HEK293 (cell line): ENCODE measurements around the gene UPF2.

Experiments used
- CTCF ChIP-seq: fragments of 450-650 bp; formaldehyde crosslinking; IDR thresholded peaks from 2 replicates; pipeline ENCODE4 v1.5.1; 2016; ENCODE audit warnings: missing biosample characterization, missing genetic modification characterization
- KLF17 ChIP-seq: fragments of 450-650 bp; formaldehyde crosslinking; IDR thresholded peaks from 2 replicates; pipeline ENCODE4 v1.5.1; 2016; ENCODE audit warnings: missing biosample characterization, missing genetic modification characterization
- MZF1 ChIP-seq: fragments of 450-650 bp; formaldehyde crosslinking; IDR thresholded peaks from 2 replicates; pipeline ENCODE4 v1.5.1; 2017; ENCODE audit warnings: missing biosample characterization, missing genetic modification characterization, borderline replicate concordance
- OSR2 ChIP-seq: fragments of 450-650 bp; formaldehyde crosslinking; IDR thresholded peaks from 2 replicates; pipeline ENCODE4 v1.5.1; 2016; ENCODE audit warnings: missing biosample characterization, missing genetic modification characterization
- ZEB2 ChIP-seq: fragments of 450-650 bp; formaldehyde crosslinking; IDR thresholded peaks from 2 replicates; pipeline ENCODE4 v1.5.1; 2016; ENCODE audit warnings: missing biosample characterization, missing genetic modification characterization
- ZFP41 ChIP-seq: fragments of 450-650 bp; formaldehyde crosslinking; IDR thresholded peaks from 2 replicates; pipeline ENCODE4 v1.5.1; 2016; ENCODE audit warnings: missing biosample characterization, missing genetic modification characterization, borderline replicate concordance
- ZNF18 ChIP-seq: fragments of 450-650 bp; formaldehyde crosslinking; IDR thresholded peaks from 2 replicates; pipeline ENCODE4 v1.5.1; 2016; ENCODE audit warnings: missing biosample characterization, missing genetic modification characterization
- ZNF354C ChIP-seq: fragments of 450-650 bp; formaldehyde crosslinking; IDR thresholded peaks from 2 replicates; pipeline ENCODE4 v1.5.1; 2016; ENCODE audit warnings: missing biosample characterization, missing genetic modification characterization, low read depth, borderline replicate concordance
- ZNF391 ChIP-seq: fragments of 450-650 bp; formaldehyde crosslinking; IDR thresholded peaks from 2 replicates; pipeline ENCODE4 v1.5.1; 2016; ENCODE audit warnings: low read depth, missing biosample characterization, missing genetic modification characterization, borderline replicate concordance
- ZNF473 ChIP-seq: fragments of 450-650 bp; formaldehyde crosslinking; IDR thresholded peaks from 2 replicates; pipeline ENCODE4 v1.5.1; 2017; ENCODE audit warnings: missing biosample characterization, missing genetic modification characterization
- ZNF639 ChIP-seq: fragments of 450-650 bp; formaldehyde crosslinking; IDR thresholded peaks from 2 replicates; pipeline ENCODE4 v1.5.1; 2016; ENCODE audit warnings: missing biosample characterization, missing genetic modification characterization
- ZNF660 ChIP-seq: fragments of 450-650 bp; IDR thresholded peaks from 2 replicates; pipeline ENCODE4 v1.5.1; 2018; ENCODE audit warnings: missing biosample characterization, mild to moderate bottlenecking, missing genetic modification characterization

GRCh38 chr10:12042409-12042796 is 206 bp downstream of the UPF2 start:
- no peak for TF ChIP-seq ZNF391 (tag by site-specific recombination)
- TF ChIP-seq ZNF354C (tag by site-specific recombination) = no peak
- TF ChIP-seq CTCF (tag by site-specific recombination) = no peak
- TF ChIP-seq MZF1 (tag by site-specific recombination) = no peak
- TF ChIP-seq OSR2 (tag by site-specific recombination) = no peak
- TF ChIP-seq ZNF639 = no peak
- no peak for TF ChIP-seq ZFP41
- TF ChIP-seq ZNF473 (tag by site-specific recombination) = no peak
- TF ChIP-seq ZNF660 = peak; percentile 55; the same call in 1 of the 2 replicates
- no peak for TF ChIP-seq KLF17 (tag by site-specific recombination)
- TF ChIP-seq ZEB2 (tag by site-specific recombination) = 0 out of 2 replicates have a peak, but pooled peaks have one; percentile 38
- TF ChIP-seq ZNF18 = no peak
